GM18519 (cell line): ENCODE measurements around the gene S100P.
"Not testable (repeated sequence)": the region's sequence is repeated elsewhere in the genome, so short reads cannot be mapped to it uniquely, and the experiment has no call there.

Experiments
- ATAC-seq: cut with Tn5 transposase; IDR thresholded peaks from one replicate; pipeline ENCODE4 v1.9.1; 2021; ENCODE audit warnings: mild to moderate bottlenecking, moderate library complexity; ENCODE audit not compliant: unreplicated experiment, low FRiP score

Gene S100P

GRCh38 chr4:6693231-6694176 lies at the start of gene S100P:
Gene S100P (plus strand): TSS chr4:6693878. CDS start chr4:6693933, 55 bp downstream.
- no peak for ATAC-seq

GRCh38 chr4:6644792-6645530 lies 48.7 kb upstream of the S100P start:
- no peak for ATAC-seq

- no peak for ATAC-seq
Measured at GRCh38 chr4:6647169-6647568, 46.5 kb upstream of the S100P start.

GRCh38 chr4:6647582-6648230 lies 46.0 kb upstream of the S100P start:
- no peak for ATAC-seq

GRCh38 chr4:6649216-6649615 lies 44.5 kb upstream of the S100P start:
- ATAC-seq, result no peak

- ATAC-seq, result not testable (repeated sequence)
Measured at GRCh38 chr4:6654211-6654610, 39.5 kb upstream of the S100P start.

- ATAC-seq, result not testable (repeated sequence)
Measured at GRCh38 chr4:6655291-6655690, 38.4 kb upstream of the S100P start.

- no peak for ATAC-seq
Measured at GRCh38 chr4:6655924-6656323, 37.8 kb upstream of the S100P start.

GRCh38 chr4:6657242-6658208 lies 36.2 kb upstream of the S100P start:
- no peak for ATAC-seq

GRCh38 chr4:6658209-6658595 lies 35.5 kb upstream of the S100P start:
- no peak for ATAC-seq

- no peak for ATAC-seq
Measured at GRCh38 chr4:6658597-6659075, 35.0 kb upstream of the S100P start.

GRCh38 chr4:6659897-6660296 lies 33.8 kb upstream of the S100P start:
- ATAC-seq, result no peak

- no peak for ATAC-seq
Measured at GRCh38 chr4:6660430-6660829, 33.2 kb upstream of the S100P start.

- no peak for ATAC-seq
Measured at GRCh38 chr4:6662591-6662990, 31.1 kb upstream of the S100P start.

GRCh38 chr4:6663596-6664393 lies 29.9 kb upstream of the S100P start:
- no peak for ATAC-seq

- ATAC-seq, result no peak
Measured at GRCh38 chr4:6665320-6665654, 28.4 kb upstream of the S100P start.

- no peak for ATAC-seq
Measured at GRCh38 chr4:6668391-6668790, 25.3 kb upstream of the S100P start.

GRCh38 chr4:6671648-6672047 lies 22.0 kb upstream of the S100P start:
- no peak for ATAC-seq

- ATAC-seq, result no peak
Measured at GRCh38 chr4:6672131-6672530, 21.5 kb upstream of the S100P start.
